Measurements from ENCODE around the gene CLIC3. TPM values are rescaled to one million over a fixed set of nuclear protein-coding genes. Genes with fewer than 3 reads are reported as not detected.
A peak's percentile ranks its signal among the peaks of the same experiment; 100 is the strongest.

The CLIC3 gene, protein sequence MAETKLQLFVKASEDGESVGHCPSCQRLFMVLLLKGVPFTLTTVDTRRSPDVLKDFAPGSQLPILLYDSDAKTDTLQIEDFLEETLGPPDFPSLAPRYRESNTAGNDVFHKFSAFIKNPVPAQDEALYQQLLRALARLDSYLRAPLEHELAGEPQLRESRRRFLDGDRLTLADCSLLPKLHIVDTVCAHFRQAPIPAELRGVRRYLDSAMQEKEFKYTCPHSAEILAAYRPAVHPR
- total RNA-seq: under 1 TPM in 1 of 4 donors, not detected in 3; 0.36 TPM

DNA sequence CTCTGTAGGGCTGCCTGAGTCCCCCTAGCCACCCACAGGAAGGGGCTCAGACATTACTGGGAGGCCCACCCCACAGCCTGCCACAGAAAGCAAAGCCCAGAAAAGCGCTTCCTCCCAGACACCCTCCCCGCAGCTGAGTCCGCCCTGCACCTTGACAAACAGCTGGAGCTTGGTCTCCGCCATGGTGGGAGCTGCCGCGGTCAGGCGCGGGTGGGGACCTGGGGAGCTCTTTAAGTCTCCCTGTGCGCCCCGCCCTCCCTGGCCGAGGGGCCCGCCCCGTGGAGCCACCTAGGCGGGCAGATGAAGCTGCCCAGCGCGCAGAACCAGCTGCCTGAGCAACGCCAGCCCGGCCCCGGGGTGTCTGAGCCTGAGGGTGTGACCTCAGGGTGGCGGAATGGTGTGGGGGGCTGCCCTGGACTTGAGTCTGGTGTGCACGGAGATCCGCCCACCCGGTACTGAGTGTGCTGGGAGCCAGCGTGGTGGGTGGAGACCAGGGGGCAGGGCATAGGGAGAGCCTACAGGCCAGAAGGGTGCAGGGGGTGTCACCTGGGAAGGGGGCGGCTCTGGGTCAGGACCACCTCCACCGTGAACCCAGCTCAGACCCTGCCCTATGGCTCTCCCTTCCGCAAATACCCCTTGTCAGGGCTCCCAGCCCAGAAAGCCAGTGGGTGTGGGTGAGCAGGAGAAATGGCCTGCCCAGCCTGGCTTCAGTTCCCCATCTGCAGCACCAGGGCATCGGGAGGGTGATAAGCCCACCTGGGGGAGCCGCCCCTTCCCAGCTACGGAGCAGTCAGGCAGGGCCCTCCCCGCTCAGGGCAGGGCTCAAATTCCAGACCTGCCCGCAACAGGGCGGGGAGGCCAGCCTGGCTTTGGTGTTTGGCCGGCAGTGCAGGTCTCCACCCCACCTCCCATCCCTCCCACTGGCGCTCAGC is at the start of gene CLIC3:
CLIC3 (minus strand) TSS at position 208 of the 932 bp plus-strand sequence; CDS start at position 183, 25 bp downstream.
- no peak for TF ChIP-seq POLR2A (IDR thresholded peaks at IDR 0.05)
- TF ChIP-seq, protein P1, sequence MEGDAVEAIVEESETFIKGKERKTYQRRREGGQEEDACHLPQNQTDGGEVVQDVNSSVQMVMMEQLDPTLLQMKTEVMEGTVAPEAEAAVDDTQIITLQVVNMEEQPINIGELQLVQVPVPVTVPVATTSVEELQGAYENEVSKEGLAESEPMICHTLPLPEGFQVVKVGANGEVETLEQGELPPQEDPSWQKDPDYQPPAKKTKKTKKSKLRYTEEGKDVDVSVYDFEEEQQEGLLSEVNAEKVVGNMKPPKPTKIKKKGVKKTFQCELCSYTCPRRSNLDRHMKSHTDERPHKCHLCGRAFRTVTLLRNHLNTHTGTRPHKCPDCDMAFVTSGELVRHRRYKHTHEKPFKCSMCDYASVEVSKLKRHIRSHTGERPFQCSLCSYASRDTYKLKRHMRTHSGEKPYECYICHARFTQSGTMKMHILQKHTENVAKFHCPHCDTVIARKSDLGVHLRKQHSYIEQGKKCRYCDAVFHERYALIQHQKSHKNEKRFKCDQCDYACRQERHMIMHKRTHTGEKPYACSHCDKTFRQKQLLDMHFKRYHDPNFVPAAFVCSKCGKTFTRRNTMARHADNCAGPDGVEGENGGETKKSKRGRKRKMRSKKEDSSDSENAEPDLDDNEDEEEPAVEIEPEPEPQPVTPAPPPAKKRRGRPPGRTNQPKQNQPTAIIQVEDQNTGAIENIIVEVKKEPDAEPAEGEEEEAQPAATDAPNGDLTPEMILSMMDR (IDR thresholded peaks at IDR 0.05 in 4 of 5, conservative IDR thresholded peaks at IDR 0.05 in 1 of 5): no peak
- no peaks in the 10 kb centered on the region for H3K9me3 ChIP-seq
- no peak for ATAC-seq
- peaks cover 0 to 7% of the 10 kb centered on the region in 2 donors for H3K36me3 ChIP-seq
- peaks cover 6 to 12% of the 10 kb centered on the region in 2 donors for H3K4me1 ChIP-seq
- H3K27ac ChIP-seq: no peak within 1 kb of the TSS
- intact Hi-C loops (cut with DNase I; ENCODE audit: low total_unique reads) (no loop called here), in situ Hi-C loops (cut with MboI; ENCODE audit: low sequenced_read_pairs in 4 of 4) (no loop called here)
- no peak for DNase-seq
- peaks cover 14 to 19% (median 18%) of the 10 kb centered on the region in 3 donors for H3K27me3 ChIP-seq
- H3K4me3 ChIP-seq: no peak within 1 kb of the TSS

DNA sequence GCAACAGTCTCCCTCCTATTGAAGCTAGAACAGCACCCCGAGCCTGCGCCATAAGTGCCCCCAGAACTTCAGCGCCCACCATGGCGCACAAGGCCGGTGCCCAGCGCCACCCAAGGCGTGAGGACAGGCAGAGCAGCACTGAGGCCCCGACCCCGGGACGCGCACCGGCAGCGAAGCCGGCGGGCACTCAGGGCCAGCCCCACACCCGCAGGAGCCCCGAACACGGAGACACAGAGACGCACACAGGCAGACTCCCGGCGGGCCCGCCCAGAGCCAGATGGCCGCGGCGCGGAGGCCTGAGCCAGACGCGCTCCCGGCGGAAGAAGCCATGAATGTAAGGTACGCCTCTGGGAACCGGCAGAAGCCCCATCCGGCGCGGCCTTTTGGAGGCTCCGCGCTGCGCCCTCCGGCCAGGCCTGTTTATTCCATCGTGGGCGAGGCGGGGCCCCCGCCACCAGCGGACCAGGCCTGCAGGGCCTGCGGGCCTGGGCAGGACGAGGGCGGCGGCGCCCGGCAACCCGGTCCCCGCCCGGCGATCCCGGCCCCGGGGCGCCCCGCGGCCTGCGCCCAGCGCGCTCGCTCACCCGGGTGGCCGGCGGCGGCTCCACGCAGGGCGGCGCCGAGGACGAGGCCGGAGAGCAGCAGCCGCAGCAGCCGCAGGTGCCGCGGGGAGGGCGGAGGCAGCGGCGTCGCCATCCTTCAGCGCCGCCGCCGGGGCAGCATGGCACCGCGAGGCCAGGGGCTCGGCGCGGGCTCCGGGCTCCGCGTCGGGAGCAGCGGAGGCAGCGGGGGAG is 49.1 kb upstream of the CLIC3 start:
- peak in 1 of 2 donors; percentile 7 for ATAC-seq

DNA sequence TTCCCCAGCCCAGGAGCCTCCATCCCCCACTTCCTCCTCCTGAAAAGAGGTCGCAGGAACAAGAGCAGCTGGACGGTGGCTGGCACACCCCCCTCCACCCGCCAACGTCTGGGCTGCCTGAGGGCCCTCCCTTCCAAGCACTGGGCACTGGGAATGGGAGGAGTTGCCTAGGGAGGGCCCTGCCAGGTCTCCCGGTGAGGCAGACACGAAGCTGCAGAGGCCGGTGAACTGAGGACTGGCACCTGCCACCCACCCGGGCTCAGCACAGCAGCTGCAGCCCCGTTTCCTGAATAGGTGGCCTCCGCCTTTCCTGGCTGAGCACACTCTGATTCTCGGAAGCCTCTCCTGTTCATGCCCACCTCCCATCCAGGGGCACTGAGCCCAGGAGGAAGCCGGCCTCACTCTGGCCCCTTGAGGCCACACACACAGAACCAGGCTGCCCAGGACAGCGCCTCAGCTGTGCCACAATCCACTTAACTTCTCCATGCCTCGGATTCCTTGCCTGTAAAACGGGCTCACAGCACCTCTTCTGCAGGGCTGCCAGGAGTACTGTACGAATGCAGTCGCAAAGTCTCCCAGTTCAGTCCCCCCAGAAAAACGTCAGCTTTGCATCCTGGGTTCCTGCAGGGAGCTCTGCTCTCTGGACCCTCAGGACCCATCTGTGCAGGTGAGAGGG is 48.3 kb upstream of the CLIC3 start:
- intact Hi-C loops (cut with DNase I; ENCODE audit: low total_unique reads) (no loop called here), in situ Hi-C loops (cut with MboI; ENCODE audit: low sequenced_read_pairs in 4 of 4) (no loop called here)
- Histone ChIP-seq H3K4me3 (peak overlapping the region; percentile 57 to 64 (median 60)), H3K27me3 (peaks cover 18 to 32% (median 25%) of the 10 kb centered on the region in 3 donors), H3K36me3 (peaks cover 0 to 10% of the 10 kb centered on the region in 2 donors), H3K4me1 (peaks cover 5 to 34% of the 10 kb centered on the region in 2 donors), H3K9me3 (no peaks in the 10 kb centered on the region), H3K27ac (peak overlapping the region in 3 of 4 donors; percentile 65 to 68 (median 67))
- no peak for TF ChIP-seq POLR2A (IDR thresholded peaks at IDR 0.05)
- TF ChIP-seq, protein P1 (IDR thresholded peaks at IDR 0.05 in 4 of 5, conservative IDR thresholded peaks at IDR 0.05 in 1 of 5): no peak
- no peak for ATAC-seq
- no peak for DNase-seq

More for the DNA sequence above, 49.1 kb upstream of the CLIC3 start:
- intact Hi-C loops (cut with DNase I; ENCODE audit: low total_unique reads) (loop anchor here (2.0 kb wide), 1 partner anchor 21 kb away; no protein-coding TSS in a partner anchor), in situ Hi-C loops (cut with MboI; ENCODE audit: low sequenced_read_pairs in 4 of 4) (no loop called here)
- Histone ChIP-seq H3K27me3 (peaks cover 19 to 34% (median 31%) of the 10 kb centered on the region in 3 donors), H3K9me3 (no peaks in the 10 kb centered on the region), H3K4me1 (peaks cover 5 to 34% of the 10 kb centered on the region in 2 donors), H3K27ac (peak overlapping the region in 3 of 4 donors; percentile 65 to 74 (median 67)), H3K36me3 (peaks cover 0 to 2% of the 10 kb centered on the region in 2 donors), H3K4me3 (peak overlapping the region; percentile 58 to 83 (median 64))
- no peak for DNase-seq
- TF ChIP-seq POLR2A (IDR thresholded peaks at IDR 0.05): peak in 1 of 2 donors; percentile 17
- TF ChIP-seq, protein P1 (IDR thresholded peaks at IDR 0.05 in 4 of 5, conservative IDR thresholded peaks at IDR 0.05 in 1 of 5): no peak

DNA sequence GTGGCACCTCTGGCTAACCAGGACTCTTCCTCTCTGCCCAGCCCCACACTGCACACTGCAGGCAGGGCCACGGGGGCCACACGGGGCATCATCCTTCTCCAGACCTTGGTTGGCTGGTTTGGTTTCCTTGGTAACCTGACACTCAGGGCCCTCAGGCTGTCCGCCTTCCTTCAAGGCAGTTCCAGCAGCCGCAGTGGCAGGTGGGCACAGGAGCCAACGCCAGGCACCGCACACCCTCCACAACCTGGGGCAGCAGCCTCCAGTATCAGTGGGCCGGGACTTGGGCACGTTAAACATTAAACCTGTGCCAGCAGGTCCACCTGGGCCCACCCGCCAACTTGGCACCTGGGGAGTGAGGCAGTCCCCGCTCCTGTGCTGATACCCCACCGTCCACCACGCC is 47.7 kb upstream of the CLIC3 start:
- no peak for DNase-seq
- intact Hi-C loops (cut with DNase I; ENCODE audit: low total_unique reads): no loop called here
- H3K27ac ChIP-seq: peak overlapping the region in 3 of 4 donors; percentile 65 to 68 (median 67)
- in situ Hi-C loops (cut with MboI; ENCODE audit: low sequenced_read_pairs in 4 of 4): no loop called here
- TF ChIP-seq POLR2A (IDR thresholded peaks at IDR 0.05): no peak
- TF ChIP-seq, protein P1 (IDR thresholded peaks at IDR 0.05 in 4 of 5, conservative IDR thresholded peaks at IDR 0.05 in 1 of 5): no peak
- peak overlapping the region in 3 of 4 donors; percentile 57 to 60 (median 60) for H3K4me3 ChIP-seq
- H3K9me3 ChIP-seq: no peaks in the 10 kb centered on the region
- ATAC-seq: no peak
- H3K4me1 ChIP-seq: peaks cover 5 to 30% of the 10 kb centered on the region in 2 donors
- peaks cover 0 to 12% of the 10 kb centered on the region in 2 donors for H3K36me3 ChIP-seq
- peaks cover 16 to 26% (median 19%) of the 10 kb centered on the region in 3 donors for H3K27me3 ChIP-seq
